Measurements from ENCODE around the gene TRIO. TPM values are rescaled to one million over a fixed set of nuclear protein-coding genes. Genes with fewer than 3 reads are reported as not detected.

The TRIO gene
- total RNA-seq, 1 experiment from 2014 or later = 211 TPM

- intact Hi-C loops (cut with micrococcal nuclease) = no loop called here
- ChIA-PET POLR2A (ENCODE audit: unreplicated experiment) (no interaction called here), CTCF (no interaction called here)
- H3K27me3 ChIP-seq (ENCODE audit: low read length) = no peaks in the 10 kb centered on the region
- TF ChIP-seq EZH2phosphoT487 (IDR thresholded peaks at IDR 0.05; ENCODE audit: borderline replicate concordance, low read length) = no peak
- TF ChIP-seq EZH2 (IDR thresholded peaks at IDR 0.05; ENCODE audit: low read length, unreplicated experiment) = no peak
- no peak for TF ChIP-seq CTCF (conservative IDR thresholded peaks at IDR 0.05; ENCODE audit: low read depth, low read length)
- no TSS peak for BruUV-seq (replicated peaks)
- H4K20me1 ChIP-seq (ENCODE audit: low read length) = 0 out of 2 replicates have a peak, but pooled peaks cover 3% of the 10 kb centered on the region
- no peak overlapping the region for H3K4me2 ChIP-seq (ENCODE audit: low read length)
- peaks cover 53% of the 10 kb centered on the region for H3K79me2 ChIP-seq (ENCODE audit: low read length)
- peaks cover 10% of the 10 kb centered on the region for H3K4me1 ChIP-seq (ENCODE audit: insufficient read depth, low read length)
- H3K36me3 ChIP-seq (ENCODE audit: low read depth, low read length) = peaks cover 65% of the 10 kb centered on the region
- no peak for DNase-seq
- H3K9me2 ChIP-seq (replicated peaks; ENCODE audit: low read length) = no peaks in the 10 kb centered on the region
- no peak overlapping the region for H3K9ac ChIP-seq (ENCODE audit: low read length)
- H3K27ac ChIP-seq (ENCODE audit: low read length) = no peak overlapping the region
- no peaks in the 10 kb centered on the region for H3F3A ChIP-seq (ENCODE audit: low read length, unreplicated experiment)
- no peak overlapping the region for H3K4me3 ChIP-seq (ENCODE audit: low read length)
- no peak for ATAC-seq
- no peaks in the 10 kb centered on the region for H3K9me3 ChIP-seq (ENCODE audit: low read length)
- no peak overlapping the region for H2AFZ ChIP-seq (ENCODE audit: low read length)
Observed at GRCh38 chr5:14425559-14425958, 282.4 kb downstream of the TRIO start.

- intact Hi-C loops (cut with micrococcal nuclease) = no loop called here
- ChIA-PET POLR2A (ENCODE audit: unreplicated experiment) (no interaction called here), CTCF (no interaction called here)
- TF ChIP-seq EZH2 (IDR thresholded peaks at IDR 0.05; ENCODE audit: low read length, unreplicated experiment) (no peak), CTCF (conservative IDR thresholded peaks at IDR 0.05; ENCODE audit: low read depth, low read length) (no peak), EZH2phosphoT487 (IDR thresholded peaks at IDR 0.05; ENCODE audit: borderline replicate concordance, low read length) (no peak)
- DNase-seq (no peak), ATAC-seq (no peak)
- H2AFZ ChIP-seq (ENCODE audit: low read length) = no peak overlapping the region
- H3K9me2 ChIP-seq (replicated peaks; ENCODE audit: low read length) = no peaks in the 10 kb centered on the region
- H3K9me3 ChIP-seq (ENCODE audit: low read length) = no peaks in the 10 kb centered on the region
- no peak overlapping the region for H3K4me2 ChIP-seq (ENCODE audit: low read length)
- H3K27ac ChIP-seq (ENCODE audit: low read length) = no peak overlapping the region
- no peak overlapping the region for H3K9ac ChIP-seq (ENCODE audit: low read length)
- H4K20me1 ChIP-seq (ENCODE audit: low read length) = 0 out of 2 replicates have a peak, but pooled peaks cover 3% of the 10 kb centered on the region
- peaks cover 10% of the 10 kb centered on the region for H3K4me1 ChIP-seq (ENCODE audit: insufficient read depth, low read length)
- peaks cover 53% of the 10 kb centered on the region for H3K79me2 ChIP-seq (ENCODE audit: low read length)
- BruUV-seq (replicated peaks) = no TSS peak
- no peaks in the 10 kb centered on the region for H3K27me3 ChIP-seq (ENCODE audit: low read length)
- peaks cover 63% of the 10 kb centered on the region for H3K36me3 ChIP-seq (ENCODE audit: low read depth, low read length)
- H3K4me3 ChIP-seq (ENCODE audit: low read length) = no peak overlapping the region
- H3F3A ChIP-seq (ENCODE audit: low read length, unreplicated experiment) = no peaks in the 10 kb centered on the region
Observed at GRCh38 chr5:14426521-14426920, 283.4 kb downstream of the TRIO start.

- H3K9me3 ChIP-seq (ENCODE audit: low read length) = no peaks in the 10 kb centered on the region
- TF ChIP-seq EZH2 (IDR thresholded peaks at IDR 0.05; ENCODE audit: low read length, unreplicated experiment) (no peak), EZH2phosphoT487 (IDR thresholded peaks at IDR 0.05; ENCODE audit: borderline replicate concordance, low read length) (no peak), CTCF (conservative IDR thresholded peaks at IDR 0.05; ENCODE audit: low read depth, low read length) (no peak)
- POLR2A ChIA-PET (ENCODE audit: unreplicated experiment) = interaction anchor here (0.6 kb wide), 1 partner anchor 31 kb away, joined by 3 read pairs; no protein-coding TSS in a partner anchor
- H3K27ac ChIP-seq (ENCODE audit: low read length) = peak overlapping the region; percentile 65
- no peak overlapping the region for H2AFZ ChIP-seq (ENCODE audit: low read length)
- no peak overlapping the region for H3K4me2 ChIP-seq (ENCODE audit: low read length)
- H3K9ac ChIP-seq (ENCODE audit: low read length) = 0 out of 2 replicates have a peak overlapping the region, but pooled peaks have one; percentile 2
- no peaks in the 10 kb centered on the region for H3K27me3 ChIP-seq (ENCODE audit: low read length)
- peaks cover 57% of the 10 kb centered on the region for H3K79me2 ChIP-seq (ENCODE audit: low read length)
- H3F3A ChIP-seq (ENCODE audit: low read length, unreplicated experiment) = no peaks in the 10 kb centered on the region
- ATAC-seq (peak; percentile 88), DNase-seq (peak; percentile 60)
- peaks cover 10% of the 10 kb centered on the region for H3K4me1 ChIP-seq (ENCODE audit: insufficient read depth, low read length)
- CTCF ChIA-PET = no interaction called here
- H3K4me3 ChIP-seq (ENCODE audit: low read length) = no peak overlapping the region
- 0 out of 2 replicates have a peak, but pooled peaks cover 3% of the 10 kb centered on the region for H4K20me1 ChIP-seq (ENCODE audit: low read length)
- H3K9me2 ChIP-seq (replicated peaks; ENCODE audit: low read length) = no peaks in the 10 kb centered on the region
- peaks cover 56% of the 10 kb centered on the region for H3K36me3 ChIP-seq (ENCODE audit: low read depth, low read length)
- BruUV-seq (replicated peaks) = no TSS peak
- intact Hi-C loops (cut with micrococcal nuclease) = no loop called here
Observed at GRCh38 chr5:14428302-14429081, 285.4 kb downstream of the TRIO start.
